Measurements from ENCODE around the gene PRKCQ.

PRKCQ gene

GRCh38 chr10:6618340-6618739, 38.3 kb upstream of the PRKCQ start:
- no peak overlapping the region for H3K4me3 ChIP-seq (ENCODE audit: low read depth, low read length)
- no peaks in the 10 kb centered on the region for H3K9me3 ChIP-seq (ENCODE audit: severe bottlenecking)
- no peak overlapping the region for H3K27ac ChIP-seq
- no peaks in the 10 kb centered on the region for H3K36me3 ChIP-seq
- peaks cover 2% of the 10 kb centered on the region for H3K27me3 ChIP-seq (ENCODE audit: insufficient read depth, low read depth, severe bottlenecking)
- TF ChIP-seq CTCF (IDR thresholded peaks at IDR 0.05; ENCODE audit: low read depth, low read length) = no peak
- no peak for DNase-seq

GRCh38 chr10:6617309-6618076, 37.4 kb upstream of the PRKCQ start:
- Histone ChIP-seq H3K27ac (no peak overlapping the region), H3K4me3 (ENCODE audit: low read depth, low read length) (no peak overlapping the region), H3K27me3 (ENCODE audit: insufficient read depth, low read depth, severe bottlenecking) (no peaks in the 10 kb centered on the region), H3K9me3 (ENCODE audit: severe bottlenecking) (no peaks in the 10 kb centered on the region), H3K36me3 (no peaks in the 10 kb centered on the region)
- TF ChIP-seq CTCF (IDR thresholded peaks at IDR 0.05; ENCODE audit: low read depth, low read length) = no peak
- no peak for DNase-seq

- Histone ChIP-seq H3K9me3 (ENCODE audit: severe bottlenecking) (no peaks in the 10 kb centered on the region), H3K27ac (no peak overlapping the region)
- no peak for TF ChIP-seq CTCF (IDR thresholded peaks at IDR 0.05; ENCODE audit: low read depth, low read length)
Observed at GRCh38 chr10:6615971-6616370, 35.9 kb upstream of the PRKCQ start.

GRCh38 chr10:6612371-6612770, 32.3 kb upstream of the PRKCQ start:
- H3K36me3 ChIP-seq = no peaks in the 10 kb centered on the region
- no peak for TF ChIP-seq CTCF (IDR thresholded peaks at IDR 0.05; ENCODE audit: low read depth, low read length)
- no peak overlapping the region for H3K27ac ChIP-seq
- H3K9me3 ChIP-seq (ENCODE audit: severe bottlenecking) = no peaks in the 10 kb centered on the region
- DNase-seq = no peak
- H3K4me3 ChIP-seq (ENCODE audit: low read depth, low read length) = no peak overlapping the region
- H3K27me3 ChIP-seq (ENCODE audit: insufficient read depth, low read depth, severe bottlenecking) = no peaks in the 10 kb centered on the region

More at GRCh38 chr10:6615971-6616370, 35.9 kb upstream of the PRKCQ start:
- DNase-seq = no peak
- Histone ChIP-seq H3K36me3 (no peaks in the 10 kb centered on the region), H3K4me3 (ENCODE audit: low read depth, low read length) (no peak overlapping the region), H3K27me3 (ENCODE audit: insufficient read depth, low read depth, severe bottlenecking) (no peaks in the 10 kb centered on the region)

- H3K36me3 ChIP-seq = no peaks in the 10 kb centered on the region
- H3K27me3 ChIP-seq (ENCODE audit: insufficient read depth, low read depth, severe bottlenecking) = no peaks in the 10 kb centered on the region
- H3K9me3 ChIP-seq (ENCODE audit: severe bottlenecking) = no peaks in the 10 kb centered on the region
- H3K4me3 ChIP-seq (ENCODE audit: low read depth, low read length) = no peak overlapping the region
- no peak for TF ChIP-seq CTCF (IDR thresholded peaks at IDR 0.05; ENCODE audit: low read depth, low read length)
- no peak overlapping the region for H3K27ac ChIP-seq
- DNase-seq = no peak
Observed at GRCh38 chr10:6610647-6611046, 30.6 kb upstream of the PRKCQ start.

- H3K4me3 ChIP-seq (ENCODE audit: low read depth, low read length) = no peak overlapping the region
- H3K9me3 ChIP-seq (ENCODE audit: severe bottlenecking) = no peaks in the 10 kb centered on the region
- no peak for TF ChIP-seq CTCF (IDR thresholded peaks at IDR 0.05; ENCODE audit: low read depth, low read length)
- H3K27ac ChIP-seq = no peak overlapping the region
- no peak for DNase-seq
- no peaks in the 10 kb centered on the region for H3K27me3 ChIP-seq (ENCODE audit: insufficient read depth, low read depth, severe bottlenecking)
- no peaks in the 10 kb centered on the region for H3K36me3 ChIP-seq
Observed at GRCh38 chr10:6609625-6610024, 29.5 kb upstream of the PRKCQ start.

All from WERI-Rb-1 (cell line).